NT2/D1 (cell line): ENCODE measurements around the gene TRPM4.

Experiments used
- SUZ12 ChIP-seq: IDR thresholded peaks from 2 replicates; pipeline ENCODE4 v1.6.1; 2011; ENCODE audit not compliant: insufficient read length, insufficient read depth; ENCODE audit errors: extremely low read depth
- YY1 ChIP-seq: IDR thresholded peaks from 2 replicates; pipeline ENCODE4 v1.6.1; 2011; ENCODE audit not compliant: insufficient read length, insufficient read depth

GRCh38 chr19:49186108-49186507 is 28.5 kb downstream of the TRPM4 start:
- no peak for TF ChIP-seq SUZ12
- no peak for TF ChIP-seq YY1
